ENCODE measurements around the gene ABCB10.
A peak's percentile ranks its signal among the peaks of the same experiment; 100 is the strongest.
"Not testable (repeated sequence)": the region's sequence is repeated elsewhere in the genome, so short reads cannot be mapped to it uniquely, and the experiment has no call there.

The ABCB10 gene

DNA sequence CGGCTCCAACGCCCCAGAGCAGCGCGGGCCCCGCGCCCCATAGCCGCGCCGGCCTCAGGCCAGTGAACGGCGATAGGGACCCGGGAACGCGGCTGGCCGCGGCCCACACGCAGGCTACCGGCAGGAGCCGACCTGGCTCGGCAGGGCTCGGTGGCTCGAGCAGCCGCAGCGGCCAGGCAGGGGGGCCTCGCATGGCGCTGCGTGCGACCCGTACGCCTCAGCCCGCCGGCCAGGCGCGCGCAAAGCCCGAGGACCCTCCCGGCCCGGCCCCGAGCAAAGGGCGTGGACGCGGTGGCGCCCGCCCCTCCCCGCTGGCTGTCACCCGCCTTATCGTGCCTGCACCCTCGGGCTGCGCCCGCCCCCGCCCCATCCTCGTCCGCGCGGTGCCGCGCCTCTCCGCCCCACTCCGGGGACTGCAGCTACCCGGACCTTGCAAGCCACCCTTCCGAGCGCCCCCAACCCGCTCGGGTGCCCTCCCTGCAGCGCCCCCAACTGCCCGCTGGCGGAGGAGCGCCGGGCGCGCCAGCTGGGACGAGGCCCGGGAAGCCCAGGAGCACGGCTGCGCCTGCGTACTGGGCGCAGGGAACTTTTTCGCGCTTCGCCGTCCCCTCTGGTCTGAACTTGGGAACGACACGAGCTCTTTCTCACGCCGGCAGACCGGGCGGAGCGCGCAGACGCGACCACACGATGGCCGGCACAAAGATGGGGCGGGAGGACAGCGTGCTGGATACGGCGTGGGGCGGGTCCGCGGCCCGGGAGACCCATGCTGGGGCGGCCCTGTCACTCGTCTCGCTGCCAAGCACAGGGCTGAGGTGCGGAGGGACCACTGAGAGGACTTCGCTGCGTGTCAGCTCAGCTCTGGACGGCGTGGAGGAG is at the start of gene ABCB10:
Gene ABCB10, minus strand, starts transcription at position 248 of the 876 bp plus-strand sequence. Its CDS starts 55 bp downstream, at position 193.
- DNase-seq = peak; percentile 89

DNA sequence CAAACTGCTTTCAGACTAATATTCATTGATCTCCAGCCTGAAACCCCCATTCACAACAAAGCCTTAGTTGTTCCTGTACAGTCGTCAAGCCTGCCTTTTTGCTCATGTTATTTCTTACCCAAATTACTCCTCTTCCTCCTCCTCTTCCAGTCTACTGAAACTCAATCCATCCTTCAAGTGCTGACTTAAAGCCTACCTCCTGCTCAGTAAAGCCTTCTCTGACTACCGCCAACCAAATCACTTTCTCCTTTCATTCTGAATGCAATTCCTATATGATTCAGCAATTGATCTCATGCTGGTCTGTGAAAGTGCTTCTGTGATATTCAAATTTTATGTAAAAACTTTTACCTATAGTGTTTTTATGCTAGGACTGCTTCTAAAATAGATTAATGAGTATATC is 48.9 kb upstream of the ABCB10 start:
- no peak for DNase-seq

DNA sequence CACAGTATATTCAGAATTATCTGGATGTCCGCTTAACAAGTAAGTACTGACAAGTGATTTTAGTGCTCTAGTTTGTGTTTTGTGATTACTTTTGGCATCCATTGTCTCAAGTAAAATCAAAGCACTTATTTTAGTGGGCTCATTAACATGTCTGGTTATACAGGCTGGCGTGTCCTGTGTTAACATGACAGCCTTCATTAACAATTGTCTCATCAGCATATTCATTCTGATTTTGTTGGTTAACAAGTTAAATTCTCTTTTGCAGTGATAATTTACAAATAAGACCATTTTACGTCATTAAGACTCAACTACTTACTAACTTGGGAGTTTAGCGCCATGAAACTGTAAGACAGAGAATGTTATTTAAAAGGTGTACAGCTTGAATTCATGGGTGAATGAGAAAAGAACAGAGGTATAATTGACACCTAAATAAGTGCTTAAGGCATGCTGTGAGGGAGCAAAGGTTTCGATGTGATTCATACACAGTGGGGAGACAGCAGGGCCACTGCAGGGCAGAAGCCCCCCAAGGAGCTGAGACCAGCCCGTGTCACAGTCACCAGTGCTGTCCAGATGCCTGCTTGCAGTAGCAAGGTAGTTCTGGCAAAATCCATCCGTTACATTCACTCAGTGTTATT is 45.0 kb upstream of the ABCB10 start:
- no peak for DNase-seq

DNA sequence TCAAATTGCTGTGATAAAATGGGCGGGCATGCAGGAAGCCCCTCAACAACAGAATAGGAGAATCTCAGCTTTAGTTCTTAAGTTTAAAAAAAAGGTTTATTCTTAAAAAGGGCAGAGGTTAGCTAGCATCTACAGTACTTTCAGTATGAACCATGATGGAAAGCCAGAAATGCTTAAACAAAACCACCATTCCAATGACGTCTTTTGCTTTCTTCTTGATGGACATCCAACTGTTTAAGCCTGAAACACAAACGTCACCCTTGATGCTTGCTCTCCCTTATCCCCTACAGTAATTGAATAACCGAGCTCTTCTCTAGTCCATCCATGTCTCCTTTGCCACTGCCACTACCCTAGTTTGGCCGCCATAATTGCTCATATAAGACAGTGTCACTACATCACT is 41.7 kb upstream of the ABCB10 start:
- DNase-seq = no peak

DNA sequence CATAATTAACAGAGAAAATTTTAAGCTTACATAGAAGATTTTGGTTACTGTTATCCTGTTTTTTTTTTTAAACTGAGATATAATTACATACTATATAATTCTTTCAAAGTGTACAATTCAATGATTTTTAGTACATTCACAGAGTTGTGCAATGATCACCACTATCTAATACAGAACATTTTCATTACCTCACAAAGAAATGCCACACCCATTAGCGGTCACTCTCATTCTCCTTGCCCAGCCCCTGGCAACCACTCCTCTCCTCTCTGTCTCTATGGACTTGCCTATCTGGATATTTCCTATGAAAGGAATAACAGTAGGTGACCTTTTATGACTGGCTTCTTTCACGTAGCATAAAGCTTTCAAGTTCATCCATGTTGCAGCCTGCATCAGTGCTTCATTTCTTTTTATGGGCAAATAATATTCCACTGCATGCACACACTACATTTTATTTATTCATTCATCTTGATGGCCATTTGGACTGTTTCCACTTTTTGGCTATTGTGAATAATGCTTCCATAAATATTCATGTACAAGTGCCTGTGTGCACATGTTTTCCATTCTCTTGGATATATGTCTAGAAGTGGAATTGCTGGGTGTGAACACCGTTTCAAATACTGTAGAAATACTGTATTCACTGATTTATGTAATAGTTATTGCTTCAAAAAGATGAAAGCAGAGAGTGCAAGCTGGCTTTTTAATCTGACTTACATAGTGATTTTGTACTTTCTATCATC is 40.9 kb upstream of the ABCB10 start:
- DNase-seq = no peak

DNA sequence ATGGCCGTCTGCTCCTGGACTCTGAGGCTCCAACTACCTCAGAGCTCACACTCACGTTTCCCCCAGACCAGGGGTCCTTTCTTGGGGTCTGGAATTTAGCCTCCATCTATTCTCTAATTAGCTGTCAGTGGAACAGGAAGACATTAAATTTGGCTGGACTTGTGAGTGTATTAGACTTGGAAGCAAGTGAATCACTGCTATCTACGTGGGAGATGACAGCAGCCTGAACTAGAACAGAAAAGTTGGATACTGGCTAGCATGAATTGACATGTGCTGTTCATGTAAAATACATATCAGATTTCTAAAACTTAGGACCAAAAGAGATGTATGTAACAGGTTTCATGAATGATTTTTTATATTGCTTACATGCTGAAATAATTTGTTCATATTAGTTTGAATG is 39.4 kb upstream of the ABCB10 start:
- no peak for DNase-seq

DNA sequence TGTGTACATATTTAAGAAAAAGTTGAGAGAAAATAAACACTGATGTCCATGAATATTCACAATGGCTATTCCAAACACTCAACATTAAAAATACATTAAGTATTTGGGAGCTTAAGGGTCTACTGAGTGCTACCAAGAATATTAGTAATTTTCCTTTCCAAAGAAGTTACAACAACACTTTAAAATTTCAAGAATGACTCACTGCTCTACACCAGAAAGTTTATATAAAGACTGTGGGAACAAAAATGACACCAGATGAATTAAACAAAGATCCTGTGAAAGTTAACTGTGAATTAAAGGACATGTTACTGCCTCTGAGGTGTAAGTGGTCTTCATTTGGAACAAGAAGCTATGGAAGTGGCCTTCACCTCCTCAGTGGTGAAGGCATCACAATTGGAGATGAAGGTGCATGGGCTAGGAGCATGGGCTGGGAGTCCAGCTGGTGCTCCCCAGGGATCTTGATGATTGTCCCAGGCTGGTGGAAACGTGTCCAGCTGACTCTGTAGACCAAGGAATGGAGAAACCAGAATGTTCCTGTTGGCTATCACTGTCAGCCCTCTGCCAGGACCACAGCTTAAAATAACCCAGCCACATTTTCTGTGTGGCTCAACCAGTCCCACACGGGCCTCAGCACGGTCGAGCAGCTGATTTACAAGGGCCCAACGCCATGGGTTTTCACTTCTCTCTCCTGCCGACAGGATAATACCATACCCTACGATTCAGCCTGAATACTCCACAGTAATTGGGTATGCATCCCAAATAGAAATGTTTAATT is 38.6 kb upstream of the ABCB10 start:
- no peak for DNase-seq

DNA sequence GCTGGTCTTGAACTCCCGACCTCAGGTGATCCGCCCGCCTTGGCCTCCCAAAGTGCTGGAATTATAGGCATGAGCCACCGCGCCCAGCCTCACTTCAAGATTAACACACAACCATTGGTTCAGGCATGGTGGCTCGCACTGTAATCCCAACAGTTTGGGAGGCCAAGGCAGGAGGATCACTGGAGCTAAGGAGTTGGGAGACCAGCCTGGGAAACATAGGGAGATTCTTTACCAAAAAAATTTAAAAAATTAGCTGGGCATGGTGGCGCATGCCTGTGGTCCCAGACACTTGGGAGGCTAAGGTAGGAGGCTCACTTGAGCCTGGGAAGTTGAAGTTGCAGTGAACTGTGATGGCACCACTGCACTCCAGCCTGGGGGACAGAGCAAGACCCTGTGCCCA is 37.4 kb upstream of the ABCB10 start:
- DNase-seq = not testable (repeated sequence)

DNA sequence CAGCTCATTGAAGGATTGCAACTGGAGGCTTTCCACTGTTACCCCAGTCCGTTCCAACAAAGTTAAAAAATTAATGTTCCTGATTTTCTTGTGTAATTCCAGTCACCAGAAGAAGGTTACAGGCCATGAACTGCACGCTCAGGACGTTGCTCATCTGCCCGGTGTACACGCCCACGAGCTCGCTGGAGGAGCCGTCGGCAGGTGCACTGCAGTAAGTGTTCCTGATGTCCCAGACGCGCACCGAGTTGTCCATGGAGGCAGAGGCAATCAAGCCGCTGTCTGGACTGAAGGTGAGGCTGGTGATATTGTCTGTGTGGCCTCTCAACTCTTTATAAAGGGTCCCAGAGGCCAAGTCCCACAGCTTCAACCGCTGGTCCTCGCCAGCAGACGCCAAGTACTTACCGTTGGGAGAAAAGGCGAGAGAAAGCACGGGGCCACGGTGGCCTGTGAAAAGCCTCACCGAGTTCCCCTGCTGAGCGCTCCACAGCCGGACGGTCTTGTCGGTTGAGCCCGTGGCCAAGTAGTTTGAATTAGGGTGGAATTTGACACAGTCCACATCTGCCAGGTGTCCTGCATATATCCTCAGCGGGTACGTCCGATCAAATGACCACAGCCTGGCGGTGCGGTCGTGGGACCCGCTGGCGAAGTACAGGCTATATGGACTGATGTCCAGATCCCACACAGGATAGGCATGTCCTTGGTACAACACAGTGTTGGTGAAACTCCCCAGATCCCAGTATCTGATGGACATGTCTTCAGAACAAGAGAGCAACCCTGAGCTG is 35.9 kb upstream of the ABCB10 start:
- no peak for DNase-seq

DNA sequence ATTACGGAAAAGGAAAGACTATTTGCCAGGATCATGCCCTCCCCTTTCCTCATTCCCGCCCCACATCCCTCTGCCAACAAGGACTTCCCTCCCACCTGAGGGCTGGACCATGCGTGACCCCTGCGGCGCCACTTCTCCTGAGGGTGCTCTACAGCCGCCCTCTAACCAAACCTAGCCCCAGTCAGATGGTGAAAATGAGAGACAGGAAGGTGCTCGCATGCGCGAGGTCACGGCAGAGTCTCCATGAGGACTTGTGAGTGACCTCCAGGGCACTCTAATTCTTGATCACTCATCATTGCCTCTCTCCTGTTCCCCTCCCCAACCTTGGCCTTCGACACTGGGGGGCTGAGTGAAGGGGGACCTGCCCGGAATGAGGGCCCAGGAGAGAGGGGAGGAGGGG is 35.3 kb upstream of the ABCB10 start:
- no peak for DNase-seq

DNA sequence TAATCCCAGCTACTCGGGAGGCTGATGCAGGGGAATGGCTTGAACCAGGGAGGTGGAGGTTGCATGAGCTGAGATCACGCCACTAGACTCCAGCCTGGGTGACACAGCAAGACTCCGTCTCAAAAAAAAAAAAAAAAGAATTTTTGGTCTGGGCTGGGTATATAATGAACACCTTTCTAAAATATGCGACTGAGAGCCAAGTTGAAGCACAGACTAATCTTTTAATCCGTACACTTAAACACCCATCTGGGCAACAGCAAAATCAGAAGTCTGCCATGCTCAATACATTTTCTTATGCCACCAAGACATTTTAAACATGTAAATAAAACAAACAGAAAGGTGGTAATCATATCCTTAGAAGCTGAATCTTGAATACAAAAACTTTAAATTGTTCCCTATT is 31.6 kb upstream of the ABCB10 start:
- no peak for DNase-seq

DNA sequence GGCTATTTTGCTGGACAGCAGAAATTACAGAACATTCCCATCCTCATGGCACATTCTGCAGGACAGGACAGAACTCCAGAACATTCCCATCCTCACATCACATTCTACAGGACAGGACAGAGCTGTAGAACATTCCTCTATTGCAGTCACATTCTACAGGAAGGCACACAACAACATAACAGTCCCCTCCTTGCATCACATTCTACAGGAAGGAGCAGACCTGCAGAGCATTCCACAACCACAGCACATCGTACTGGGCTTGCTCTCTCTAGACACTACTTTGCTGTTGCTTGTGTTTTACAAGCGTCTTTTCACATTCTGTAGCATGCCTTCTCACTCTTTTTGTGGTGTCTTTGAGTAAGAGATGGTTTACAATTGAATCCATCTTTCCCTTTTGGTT is 26.8 kb upstream of the ABCB10 start:
- no peak for DNase-seq

DNA sequence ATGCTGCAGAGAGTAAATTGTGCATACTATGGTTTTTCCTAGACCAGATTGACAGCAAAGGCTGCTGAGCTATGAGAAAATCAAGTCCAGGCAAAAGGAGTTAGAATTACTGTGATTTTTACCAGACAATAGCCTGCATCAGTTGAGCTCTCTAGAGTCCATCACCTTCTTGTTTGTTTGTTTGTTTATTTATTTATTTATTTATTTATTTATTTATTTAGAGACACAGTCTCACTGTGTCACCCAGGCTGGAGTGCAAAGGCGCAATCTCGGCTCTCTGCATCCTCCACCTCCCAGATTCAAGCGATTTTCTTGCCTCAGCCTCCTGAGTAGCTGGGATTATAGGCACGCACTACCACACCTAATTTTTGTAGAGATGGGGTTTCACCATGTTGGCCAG is 24.2 kb upstream of the ABCB10 start:
- DNase-seq = no peak

DNA sequence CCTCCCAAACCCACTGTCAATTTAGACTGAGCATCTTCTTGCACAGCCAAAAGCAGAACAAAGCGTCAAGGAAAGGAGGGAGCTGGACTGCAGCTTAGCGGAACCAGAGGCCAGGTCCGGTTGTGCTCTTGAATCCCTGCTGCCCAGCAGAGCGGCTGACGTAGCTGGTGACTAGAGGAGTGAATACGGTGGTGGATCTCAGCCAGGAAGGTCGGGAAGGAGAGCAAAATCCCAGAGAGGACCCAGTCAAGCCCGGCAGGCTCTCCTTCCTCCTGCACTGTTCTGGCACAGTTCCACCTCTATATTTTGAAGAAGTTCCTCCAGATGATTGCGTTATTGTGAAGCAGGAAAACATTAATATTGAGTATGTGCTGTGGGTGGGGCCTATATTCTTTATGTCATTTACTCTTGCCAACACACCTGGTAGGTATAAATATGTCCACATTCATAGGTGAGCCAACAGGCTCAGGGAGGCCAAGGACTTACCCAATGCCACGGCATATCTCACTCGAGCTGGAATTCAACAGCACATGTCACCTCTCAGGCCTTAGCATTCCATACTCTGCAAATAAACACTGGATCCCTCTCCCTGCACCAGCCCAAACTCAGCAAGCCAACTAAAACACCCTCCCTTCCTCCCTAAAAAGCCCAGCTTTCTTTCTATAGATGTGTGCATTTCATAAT is 23.6 kb upstream of the ABCB10 start:
- DNase-seq = no peak

DNA sequence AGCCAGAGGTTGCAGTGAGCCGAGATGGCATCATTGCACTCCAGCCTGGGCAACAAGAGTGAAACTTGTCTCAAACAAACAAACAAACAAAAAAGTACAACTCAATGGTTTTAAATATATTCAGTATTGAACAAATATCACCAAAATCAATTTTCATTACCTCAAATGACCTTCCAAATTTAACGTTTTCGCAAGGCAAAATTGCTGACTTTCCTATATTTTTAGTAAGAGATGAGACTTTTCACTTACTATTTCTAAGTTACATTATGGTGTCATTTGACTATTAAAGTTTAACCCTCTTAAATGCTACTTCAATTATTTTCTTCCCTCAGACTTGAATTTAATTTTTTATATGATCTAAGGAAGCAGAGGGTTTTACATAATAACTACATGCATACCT is 23.0 kb upstream of the ABCB10 start:
- no peak for DNase-seq

DNA sequence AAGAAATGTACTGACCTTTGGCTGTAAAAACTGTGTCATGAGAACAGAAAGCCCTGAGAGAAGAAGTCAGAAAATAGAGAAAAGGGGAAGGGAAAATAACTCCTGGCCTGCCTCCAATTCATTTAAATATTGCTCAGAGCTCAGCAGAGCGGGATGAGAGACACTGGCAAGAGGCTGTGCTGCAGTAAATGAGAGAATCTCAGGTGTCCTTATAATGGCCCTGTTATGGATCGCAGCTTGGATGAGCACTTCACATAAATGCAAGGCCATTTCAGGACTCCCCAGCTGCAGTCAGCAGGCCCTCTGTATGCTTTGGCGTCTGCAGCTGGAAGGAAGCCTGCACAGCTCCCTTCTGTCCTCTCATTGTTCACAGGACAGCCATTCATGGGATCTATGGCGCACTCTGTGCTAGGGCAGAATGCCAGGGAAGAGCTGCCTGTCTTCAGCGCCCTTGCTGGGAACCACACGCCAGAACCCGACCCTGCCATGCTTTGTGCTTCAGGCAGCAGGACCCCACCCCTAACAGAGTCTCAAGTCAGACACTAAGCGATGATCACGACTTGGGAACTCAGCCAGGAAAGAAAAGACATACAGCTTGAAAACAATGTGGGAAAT is 20.7 kb upstream of the ABCB10 start:
- DNase-seq = no peak

DNA sequence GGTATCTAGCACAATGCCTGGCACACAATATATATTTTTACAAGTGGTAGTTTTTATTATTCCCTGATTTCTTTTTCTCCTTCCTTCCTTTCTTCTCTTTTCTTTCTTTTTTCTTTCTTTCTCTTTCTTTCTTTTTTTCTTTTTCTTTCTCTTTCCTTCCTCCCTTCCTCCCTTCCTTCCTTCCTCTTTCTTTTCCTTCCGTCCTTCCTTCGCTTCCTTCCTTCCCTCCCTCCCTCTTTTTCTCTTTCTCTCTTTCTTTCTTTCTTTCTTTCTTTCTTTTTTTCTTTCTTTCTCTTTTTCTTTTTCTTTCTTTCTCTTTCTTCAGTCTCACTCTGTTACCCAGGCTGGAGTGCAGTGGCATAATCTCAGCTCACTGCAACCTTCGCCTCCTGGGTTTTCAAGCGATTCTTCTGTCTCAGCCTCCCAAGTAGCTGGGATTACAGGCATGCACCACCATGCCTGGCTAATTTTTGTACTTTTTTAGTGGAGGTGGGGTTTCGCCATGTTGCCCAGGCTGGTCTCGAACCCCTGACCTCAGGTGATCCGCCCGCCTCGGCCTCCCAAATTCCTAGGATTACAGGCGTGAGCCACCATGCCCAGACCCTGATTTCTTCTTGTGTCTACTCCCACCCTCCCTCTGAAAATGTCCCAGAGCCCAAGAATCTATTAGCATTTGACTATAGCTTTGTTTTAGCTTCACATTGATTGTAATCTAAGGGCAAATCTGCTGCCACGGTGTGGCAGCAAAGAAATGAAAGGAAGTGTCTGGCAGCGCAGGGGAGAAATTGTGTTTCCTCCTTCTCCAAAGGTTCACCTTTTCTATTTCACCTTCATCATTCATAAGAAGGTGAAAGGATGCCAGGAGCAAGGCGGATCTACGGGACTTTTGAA is 19.9 kb upstream of the ABCB10 start:
- DNase-seq = no peak

DNA sequence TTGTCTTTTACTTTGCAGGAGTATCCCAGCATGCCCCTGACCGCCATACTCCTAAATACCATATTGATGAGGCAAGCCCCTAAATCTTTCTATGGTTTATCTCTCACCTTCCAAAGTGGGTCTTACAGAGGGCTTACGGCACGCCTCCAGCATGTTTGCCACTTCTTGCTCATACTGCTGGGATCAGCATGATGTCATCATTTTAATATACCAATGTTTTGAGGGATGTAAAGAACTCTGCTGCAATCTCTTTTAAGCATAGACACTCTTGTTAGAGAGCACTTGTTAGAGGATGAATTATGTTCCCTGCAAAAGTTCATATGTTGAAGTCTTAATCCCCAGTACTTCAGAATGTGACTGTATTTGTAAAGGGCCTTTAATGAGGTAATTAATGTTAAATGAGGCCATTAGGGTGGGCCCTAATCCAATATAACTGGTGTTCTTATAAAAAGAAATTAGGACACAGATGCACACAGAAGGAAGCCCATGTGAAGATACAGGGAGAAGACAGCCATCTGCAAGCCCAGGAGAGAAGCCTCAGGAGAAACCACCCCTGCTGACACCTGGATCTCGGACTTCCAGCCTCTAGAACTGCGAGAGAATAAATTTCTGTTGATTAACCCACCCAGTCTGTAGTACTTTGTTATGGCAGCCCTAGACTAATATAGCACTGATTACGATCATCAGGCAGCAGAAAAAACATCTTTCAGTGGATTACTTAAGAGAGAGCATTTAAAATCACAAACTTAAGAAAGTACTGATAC is 16.4 kb upstream of the ABCB10 start:
- DNase-seq = no peak

DNA sequence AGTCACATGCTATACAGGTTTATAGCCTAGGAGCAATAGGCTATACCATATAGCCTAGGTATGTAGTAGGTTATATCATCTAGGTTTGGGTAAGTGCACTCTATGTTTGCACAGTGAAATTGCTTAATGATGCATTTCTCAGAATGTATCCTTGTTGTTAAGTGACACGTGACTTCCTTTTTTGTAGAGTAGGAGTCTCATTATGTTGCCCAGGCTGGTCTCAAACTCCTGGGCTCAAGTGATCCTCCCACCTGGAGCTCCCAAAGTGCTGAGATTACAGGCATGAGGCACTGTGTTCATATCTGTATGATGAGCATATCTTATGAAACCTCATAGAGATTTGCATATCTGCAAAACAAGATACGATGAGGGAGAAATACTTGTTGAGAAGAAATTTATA is 13.8 kb upstream of the ABCB10 start:
- no peak for DNase-seq
